Measurements from ENCODE around the gene CHAF1B. TPM values are rescaled to one million over a fixed set of nuclear protein-coding genes. Genes with fewer than 3 reads are reported as not detected.

CHAF1B gene
- polyA plus RNA-seq, 3 donors = 0.24 TPM; not detected in 2

GRCh38 chr21:36429947-36430546 lies 44.9 kb downstream of the CHAF1B start:
- Histone ChIP-seq H4K20me1 (ENCODE audit: insufficient read depth, low read length) (no peaks in the 10 kb centered on the region), H3K4me2 (replicated peaks; ENCODE audit: extremely low read depth, low read length, poor library complexity, severe bottlenecking) (peak overlapping the region; percentile 71), H3K79me2 (ENCODE audit: insufficient read depth, low read length) (no peaks in the 10 kb centered on the region), H2AFZ (ENCODE audit: insufficient read depth, low read depth, low read length, poor library complexity, severe bottlenecking) (peak overlapping the region; percentile 65), H3K9ac (ENCODE audit: insufficient read depth, low read length, poor library complexity, severe bottlenecking) (peak overlapping the region; percentile 50), H3K4me3 (replicated peaks in 1 of 3; ENCODE audit: low read depth in 2 of 3, low read length in 3 of 3) (peak overlapping the region; percentile 18 to 56 (median 24)), H3K27ac (ENCODE audit: low read depth in 1 of 2, low read length in 2 of 2) (peak overlapping the region in 1 of 2 donors; percentile 61), H3K4me1 (ENCODE audit: control insufficient read depth in 1 of 2, insufficient read depth in 2 of 2, low read length in 2 of 2) (peaks cover 21 to 22% of the 10 kb centered on the region in 2 donors), H3K27me3 (ENCODE audit: control insufficient read depth in 2 of 2, insufficient read depth in 2 of 2, low read length in 2 of 2) (peaks cover 0 to 14% of the 10 kb centered on the region in 2 donors), H3K36me3 (replicated peaks in 1 of 2; ENCODE audit: control insufficient read depth in 1 of 2, insufficient read depth in 2 of 2, low read length in 2 of 2) (no peaks in the 10 kb centered on the region), H3K9me3 (replicated peaks in 1 of 2; ENCODE audit: control insufficient read depth in 1 of 2, insufficient read depth in 1 of 2, low read length in 2 of 2) (no peaks in the 10 kb centered on the region)
- intact Hi-C loops (cut with micrococcal nuclease) = loop anchor here in 1 of 2 donors (10.0 kb wide), 1 partner anchor 75 kb away; no protein-coding TSS in a partner anchor
- DNase-seq = peak; percentile 91 to 97 (median 96)
- peak overlapping the region; percentile 83 to 93 for H3K4me3 Mint-ChIP-seq
- TF ChIP-seq CTCF (IDR thresholded peaks at IDR 0.05) = no peak
- H3K4me1 Mint-ChIP-seq = peaks cover 32% of the 10 kb centered on the region
- peak overlapping the region; percentile 54 to 97 (median 85) for H3K27ac Mint-ChIP-seq
- under 1% methylated on average over 18 of the region's 22 CpGs for WGBS (ENCODE audit: insufficient coverage)
- H3K9me3 Mint-ChIP-seq = no peaks in the 10 kb centered on the region
- H3K27me3 Mint-ChIP-seq (ENCODE audit: low read depth in 3 of 3) = peaks cover 22 to 38% (median 31%) of the 10 kb centered on the region in 3 donors
- peaks cover 0 to 9% of the 10 kb centered on the region in 2 donors for H3K36me3 Mint-ChIP-seq

GRCh38 chr21:36430841-36431240 lies 45.6 kb downstream of the CHAF1B start:
- peak overlapping the region; percentile 50 for H3K9ac ChIP-seq (ENCODE audit: insufficient read depth, low read length, poor library complexity, severe bottlenecking)
- Mint-ChIP-seq H3K4me3 (peak overlapping the region; percentile 83 to 93), H3K9me3 (no peaks in the 10 kb centered on the region), H3K4me1 (peaks cover 32% of the 10 kb centered on the region), H3K27me3 (ENCODE audit: low read depth in 3 of 3) (peaks cover 22 to 38% (median 31%) of the 10 kb centered on the region in 3 donors), H3K36me3 (peaks cover 0 to 9% of the 10 kb centered on the region in 2 donors), H3K27ac (peak overlapping the region in 5 of 7 donors; percentile 70 to 97 (median 85))
- 97% methylated on average over 4 of the region's 4 CpGs for WGBS (ENCODE audit: insufficient coverage)
- H3K9me3 ChIP-seq (replicated peaks in 1 of 2; ENCODE audit: control insufficient read depth in 1 of 2, insufficient read depth in 1 of 2, low read length in 2 of 2) = no peaks in the 10 kb centered on the region
- peaks cover 21 to 22% of the 10 kb centered on the region in 2 donors for H3K4me1 ChIP-seq (ENCODE audit: control insufficient read depth in 1 of 2, insufficient read depth in 2 of 2, low read length in 2 of 2)
- peaks cover 0 to 14% of the 10 kb centered on the region in 2 donors for H3K27me3 ChIP-seq (ENCODE audit: control insufficient read depth in 2 of 2, insufficient read depth in 2 of 2, low read length in 2 of 2)
- DNase-seq = no peak
- peak overlapping the region in 1 of 3 experiments; percentile 56 for H3K4me3 ChIP-seq (replicated peaks in 1 of 3; ENCODE audit: low read depth in 2 of 3, low read length in 3 of 3)
- peak overlapping the region in 1 of 2 donors; percentile 38 for H3K27ac ChIP-seq (ENCODE audit: low read depth in 1 of 2, low read length in 2 of 2)
- no peak overlapping the region for H2AFZ ChIP-seq (ENCODE audit: insufficient read depth, low read depth, low read length, poor library complexity, severe bottlenecking)
- H3K4me2 ChIP-seq (replicated peaks; ENCODE audit: extremely low read depth, low read length, poor library complexity, severe bottlenecking) = peak overlapping the region; percentile 71
- H4K20me1 ChIP-seq (ENCODE audit: insufficient read depth, low read length) = no peaks in the 10 kb centered on the region
- H3K36me3 ChIP-seq (replicated peaks in 1 of 2; ENCODE audit: control insufficient read depth in 1 of 2, insufficient read depth in 2 of 2, low read length in 2 of 2) = no peaks in the 10 kb centered on the region
- H3K79me2 ChIP-seq (ENCODE audit: insufficient read depth, low read length) = no peaks in the 10 kb centered on the region
- no peak for TF ChIP-seq CTCF (IDR thresholded peaks at IDR 0.05)
- intact Hi-C loops (cut with micrococcal nuclease) = no loop called here

Data from CD14-positive monocyte (primary cell).